Body of pancreas (tissue), 4 donors: ENCODE measurements around the gene CDR2L. TPM values are rescaled to one million over a fixed set of nuclear protein-coding genes. Genes with fewer than 3 reads are reported as not detected.
"Not testable (repeated sequence)": the region's sequence is repeated elsewhere in the genome, so short reads cannot be mapped to it uniquely, and the experiment has no call there.

ENCODE experiments used
- ATAC-seq: fragments of 150-250 bp; one replicate; pipeline ENCODE4 v1.9.1; 2016
- DNase-seq, 4 donors: peaks; one replicate each; pipeline ENCODE4 v3.0.0-alpha.2; 2019
- H3K27ac ChIP-seq, 4 donors: fragments of 200-600 bp; sonication (generic); 1 replicate in 3 of 4; 2 replicates in 1 of 4; pipeline versions ENCODE4 v1.5.1 to v1.6.1; 2016 to 2019; ENCODE audit warnings: mild to moderate bottlenecking in 1 of 4, mixed read lengths in 1 of 4, moderate library complexity in 1 of 4
- H3K27me3 ChIP-seq, 2 donors: fragments of 200-600 bp; sonication (generic); one replicate each; pipeline ENCODE4 v1.6.0; 2016; ENCODE audit warnings: mild to moderate bottlenecking in 1 of 2
- H3K36me3 ChIP-seq, 2 donors: fragments of 200-600 bp; sonication (generic); replicated peaks in 1 of 2; 2 replicates each; pipeline ENCODE4 v1.5.1; 2016; ENCODE audit warnings: low read depth in 2 of 2; ENCODE audit not compliant: insufficient read depth in 1 of 2
- H3K4me1 ChIP-seq: fragments of 200-600 bp; sonication (generic); one replicate; pipeline ENCODE4 v1.6.0; 2016
- H3K4me3 ChIP-seq, 2 donors: fragments of 200-600 bp; sonication (generic); 1 replicate in 1 of 2; 2 replicates in 1 of 2; pipeline ENCODE4 v1.5.1; 2016 to 2019
- H3K9me3 ChIP-seq, 3 donors: fragments of 200-600 bp; sonication (generic); 1 replicate in 2 of 3; 2 replicates in 1 of 3; pipeline ENCODE4 v1.5.1; 2016
- POLR2A ChIP-seq, 3 donors: fragments of 450-650 bp; IDR thresholded peaks; one replicate each; pipeline ENCODE4 v1.6.1; 2016; ENCODE audit warnings: antibody characterized with exemption in 3 of 3, mild to moderate bottlenecking in 2 of 3
- WGBS, 2 donors: methylation state at CpG; one replicate each; pipeline ENCODE4 v1.1.5; 2017; 5-methylcytosine and 5-hydroxymethylcytosine counted together
- intact Hi-C: fragments of 100-400 bp; cut with DNase I; formaldehyde crosslinking; loops from one replicate; pipeline ENCODE4 v1.15.1; 2023
- total RNA-seq, 2 donors: library from RNA; depleted of rRNA; stranded (reverse); fragments of >200 nt; gene quantifications; one replicate each; pipeline ENCODE4 v1.1.0, GENCODE V29; 2016
- TF ChIP-seq, protein P1 (sequence below), 7 experiments: fragments of 450-650 bp in 4 of 7; fragments of 200-600 bp in 3 of 7; sonication (generic) in 3 of 7; IDR thresholded peaks; one replicate each; pipeline ENCODE4 v1.5.1; 2016 to 2019; ENCODE audit warnings: antibody characterized with exemption in 7 of 7

CDR2L gene
- total RNA-seq, 2 donors from 2014 or later: 11.9 to 18.5 TPM

DNA sequence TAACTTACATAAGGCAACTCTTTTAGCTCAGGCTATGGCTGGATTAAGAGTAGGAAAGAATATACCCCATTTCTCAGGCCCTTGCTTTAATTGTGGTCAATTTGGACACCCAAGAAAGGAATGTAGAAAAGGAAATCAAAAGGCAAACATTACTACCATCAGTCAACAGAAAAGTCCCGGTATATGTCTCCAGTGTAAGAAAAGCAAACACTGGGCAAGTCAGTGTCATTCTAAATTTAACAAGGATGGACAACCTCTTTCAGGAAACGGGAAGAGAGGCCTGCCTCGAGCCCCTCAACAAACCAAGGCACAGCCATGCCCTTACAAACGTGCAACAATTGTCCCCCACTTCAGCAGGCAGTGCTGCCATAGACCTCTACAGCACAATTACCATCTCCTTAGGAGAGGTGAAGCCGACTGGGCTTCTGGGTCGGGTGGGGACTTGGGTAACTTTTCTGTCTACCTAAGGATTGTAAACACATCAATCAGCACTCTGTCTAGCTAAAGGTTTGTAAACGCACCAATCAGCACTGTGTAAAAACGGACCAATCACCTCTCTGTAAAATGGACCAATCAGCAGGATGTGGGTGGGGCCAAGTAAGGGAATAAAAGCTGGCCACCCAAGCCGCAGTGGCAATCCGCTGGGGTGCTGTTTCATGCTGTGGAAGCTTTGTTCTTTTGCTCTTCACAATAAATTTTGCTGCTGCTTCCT lies 37.4 kb downstream of the CDR2L start:
- no peak for ATAC-seq

DNA sequence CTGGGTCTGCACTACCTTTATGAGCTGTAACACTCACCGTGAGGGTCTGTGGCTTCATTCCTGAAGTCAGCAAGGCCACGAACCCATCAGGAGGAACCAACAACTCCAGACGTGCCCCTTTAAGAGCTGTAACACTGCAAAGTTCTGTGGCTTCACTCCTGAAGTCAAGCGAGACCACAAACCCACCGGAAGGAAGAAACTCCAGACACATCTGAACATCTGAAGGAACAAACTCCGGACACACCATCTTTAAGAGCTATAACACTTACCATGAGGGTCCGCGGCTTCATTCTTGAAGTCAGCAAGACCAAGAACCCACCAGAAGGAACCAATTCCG lies 37.9 kb downstream of the CDR2L start:
- H3K4me3 ChIP-seq, ATAC-seq, intact Hi-C loops, H3K4me1 ChIP-seq, H3K9me3 ChIP-seq, DNase-seq, H3K27me3 ChIP-seq, H3K27ac ChIP-seq: not testable (repeated sequence)
- peaks cover 12 to 18% of the 10 kb centered on the region in 2 donors for H3K36me3 ChIP-seq
- 78 to 98% methylated on average over 5 to 9 of the region's 9 CpGs for WGBS, 2 donors

More for the DNA sequence above, 37.4 kb downstream of the CDR2L start:
- no peak overlapping the region for H3K4me3 ChIP-seq
- 72 to 76% methylated on average over 7 to 10 of the region's 10 CpGs for WGBS, 2 donors
- no peak overlapping the region for H3K27ac ChIP-seq
- no peaks in the 10 kb centered on the region for H3K27me3 ChIP-seq
- H3K4me1 ChIP-seq: no peaks in the 10 kb centered on the region
- intact Hi-C loops: no loop called here
- H3K9me3 ChIP-seq: no peaks in the 10 kb centered on the region
- peaks cover 12 to 18% of the 10 kb centered on the region in 2 donors for H3K36me3 ChIP-seq
- TF ChIP-seq POLR2A (IDR thresholded peaks at IDR 0.05): no peak
- TF ChIP-seq, protein P1, sequence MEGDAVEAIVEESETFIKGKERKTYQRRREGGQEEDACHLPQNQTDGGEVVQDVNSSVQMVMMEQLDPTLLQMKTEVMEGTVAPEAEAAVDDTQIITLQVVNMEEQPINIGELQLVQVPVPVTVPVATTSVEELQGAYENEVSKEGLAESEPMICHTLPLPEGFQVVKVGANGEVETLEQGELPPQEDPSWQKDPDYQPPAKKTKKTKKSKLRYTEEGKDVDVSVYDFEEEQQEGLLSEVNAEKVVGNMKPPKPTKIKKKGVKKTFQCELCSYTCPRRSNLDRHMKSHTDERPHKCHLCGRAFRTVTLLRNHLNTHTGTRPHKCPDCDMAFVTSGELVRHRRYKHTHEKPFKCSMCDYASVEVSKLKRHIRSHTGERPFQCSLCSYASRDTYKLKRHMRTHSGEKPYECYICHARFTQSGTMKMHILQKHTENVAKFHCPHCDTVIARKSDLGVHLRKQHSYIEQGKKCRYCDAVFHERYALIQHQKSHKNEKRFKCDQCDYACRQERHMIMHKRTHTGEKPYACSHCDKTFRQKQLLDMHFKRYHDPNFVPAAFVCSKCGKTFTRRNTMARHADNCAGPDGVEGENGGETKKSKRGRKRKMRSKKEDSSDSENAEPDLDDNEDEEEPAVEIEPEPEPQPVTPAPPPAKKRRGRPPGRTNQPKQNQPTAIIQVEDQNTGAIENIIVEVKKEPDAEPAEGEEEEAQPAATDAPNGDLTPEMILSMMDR (IDR thresholded peaks at IDR 0.05): no peak
- DNase-seq: no peak

DNA sequence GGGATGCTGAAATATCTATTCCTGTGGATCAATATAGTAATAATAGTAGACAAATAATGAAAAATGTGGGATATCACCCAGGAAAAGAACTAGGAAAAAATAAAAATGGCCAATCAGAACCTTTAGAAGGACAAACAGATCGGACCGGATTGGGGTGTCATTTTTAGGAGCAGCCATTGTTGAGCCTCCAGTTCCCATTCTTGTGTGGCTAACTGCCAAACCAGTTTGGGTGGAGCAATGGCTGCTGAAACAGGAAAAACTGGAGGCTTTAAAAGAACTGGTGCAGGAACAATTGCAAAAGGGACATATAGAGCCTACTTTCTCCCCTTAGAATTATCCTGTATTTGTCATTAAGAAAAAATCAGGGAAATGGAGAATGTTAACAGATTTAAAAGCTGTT lies 39.2 kb downstream of the CDR2L start:
- H3K36me3 ChIP-seq, ATAC-seq, H3K4me1 ChIP-seq, H3K27ac ChIP-seq, H3K27me3 ChIP-seq, intact Hi-C loops, H3K4me3 ChIP-seq, H3K9me3 ChIP-seq: not testable (repeated sequence)
- 71 to 86% methylated on average over 2 of the region's 2 CpGs for WGBS, 2 donors
- DNase-seq: peak in 1 of 4 donors; percentile 28

DNA sequence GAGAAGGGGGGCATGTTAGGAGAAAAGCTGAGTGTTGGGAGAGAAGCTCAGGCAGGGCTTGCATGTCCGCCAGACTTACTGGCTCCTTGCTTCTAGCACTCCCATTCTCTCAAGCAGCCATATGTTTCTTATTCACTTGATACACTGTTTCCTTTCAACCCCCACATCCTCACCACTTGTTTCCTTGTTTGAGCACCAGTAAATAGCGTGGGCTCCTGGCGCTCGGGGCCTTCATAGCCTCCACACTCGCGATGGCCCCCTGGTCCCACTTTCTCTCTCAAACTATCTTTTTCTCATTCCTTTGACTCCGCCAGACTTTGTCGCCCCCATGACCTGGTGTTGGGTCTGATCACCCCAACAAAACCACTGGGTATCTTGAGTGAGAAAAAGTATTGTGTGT lies 42.7 kb downstream of the CDR2L start:
- DNase-seq (no peak), ATAC-seq (no peak)
- Histone ChIP-seq H3K27me3 (no peaks in the 10 kb centered on the region), H3K4me3 (no peak overlapping the region), H3K27ac (no peak overlapping the region), H3K4me1 (peaks cover 23% of the 10 kb centered on the region), H3K9me3 (no peaks in the 10 kb centered on the region), H3K36me3 (no peaks in the 10 kb centered on the region)
- TF ChIP-seq, protein P1 (IDR thresholded peaks at IDR 0.05): no peak
- no peak for TF ChIP-seq POLR2A (IDR thresholded peaks at IDR 0.05)
- intact Hi-C loops: no loop called here
- WGBS, 2 donors: 85 to 87% methylated on average over 8 of the region's 8 CpGs

DNA sequence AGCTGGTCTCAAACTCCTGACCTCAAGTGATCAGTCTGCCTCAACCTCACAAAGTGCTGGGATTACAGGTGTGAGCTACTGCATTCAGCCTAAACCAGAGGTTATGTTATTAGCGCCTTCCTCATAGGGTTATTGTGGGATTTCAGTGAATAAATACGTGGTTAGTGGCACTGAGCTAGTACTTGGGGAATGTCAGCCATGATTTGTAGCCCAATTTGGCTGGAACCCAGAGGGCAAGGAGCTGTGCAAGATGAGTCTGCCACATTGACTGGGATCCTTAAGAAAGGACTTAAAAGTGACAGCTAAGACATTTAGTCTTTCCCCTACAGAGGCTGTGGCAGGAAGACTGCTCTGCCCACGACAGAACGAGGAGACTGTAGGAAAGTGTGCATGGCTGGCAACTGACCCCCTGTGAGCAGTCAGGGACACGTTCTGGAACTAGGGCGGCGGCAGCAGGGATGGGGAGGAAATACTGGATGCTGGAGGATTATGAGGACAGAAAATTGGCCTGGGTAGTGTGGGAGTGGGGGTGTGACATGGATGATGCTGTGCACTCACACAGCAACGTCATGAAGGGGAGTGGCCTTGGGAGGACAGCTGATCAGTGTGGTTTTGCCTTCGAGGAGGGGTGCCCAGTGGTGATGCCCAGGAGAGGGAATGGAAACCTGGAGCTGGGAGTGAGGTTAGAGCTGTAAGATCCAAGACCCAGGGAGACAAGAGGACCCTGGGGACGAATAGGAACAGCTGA lies 44.7 kb downstream of the CDR2L start:
- intact Hi-C loops: no loop called here
- no peak for ATAC-seq
- 22 to 29% methylated on average over 10 of the region's 10 CpGs for WGBS, 2 donors
- H3K4me1 ChIP-seq: peaks cover 32% of the 10 kb centered on the region
- DNase-seq: peak; percentile 48 to 72 (median 60)
- H3K4me3 ChIP-seq: no peak overlapping the region
- no peaks in the 10 kb centered on the region for H3K9me3 ChIP-seq
- H3K27me3 ChIP-seq: no peaks in the 10 kb centered on the region
- TF ChIP-seq, protein P1 (IDR thresholded peaks at IDR 0.05): no peak
- no peak for TF ChIP-seq POLR2A (IDR thresholded peaks at IDR 0.05)
- no peaks in the 10 kb centered on the region for H3K36me3 ChIP-seq
- H3K27ac ChIP-seq: peak overlapping the region in 1 of 4 donors; percentile 42
